Osteoblast (primary cell): ENCODE data around the gene NF2. TPM values are rescaled to one million over a fixed set of nuclear protein-coding genes. Genes with fewer than 3 reads are reported as not detected.

Source experiments
- DNase-seq: peaks from one replicate; pipeline ENCODE4 v3.0.0; 2011; ENCODE audit warnings: low spot score, mixed read lengths; ENCODE audit not compliant: insufficient read length; ENCODE audit errors: missing footprints
- H2AFZ ChIP-seq: 2 replicates; pipeline ENCODE4 v1.6.0; 2011; ENCODE audit warnings: mild to moderate bottlenecking, low read length
- H3K27ac ChIP-seq: 2 replicates; pipeline ENCODE4 v1.5.1; 2011; ENCODE audit warnings: mild to moderate bottlenecking, low read depth, low read length, moderate library complexity
- H3K27me3 ChIP-seq: 2 replicates; pipeline ENCODE4 v1.6.0; 2012; ENCODE audit warnings: mild to moderate bottlenecking, control low read depth, inconsistent platforms, low read length, moderate library complexity; ENCODE audit not compliant: insufficient read depth
- H3K36me3 ChIP-seq: 2 replicates; pipeline ENCODE4 v1.5.1; 2011; ENCODE audit warnings: mild to moderate bottlenecking, low read length, control low read depth, moderate library complexity; ENCODE audit not compliant: insufficient read depth
- H3K4me1 ChIP-seq: 2 replicates; pipeline ENCODE4 v1.5.1; 2011; ENCODE audit warnings: mild to moderate bottlenecking, low read length, control low read depth, moderate library complexity; ENCODE audit not compliant: insufficient read depth
- H3K4me2 ChIP-seq: 2 replicates; pipeline ENCODE4 v1.6.0; 2011; ENCODE audit warnings: mild to moderate bottlenecking, low read length; ENCODE audit not compliant: insufficient read depth
- H3K4me3 ChIP-seq: fragments of 200-600 bp; sonication (generic); 3 replicates; pipeline ENCODE4 v1.5.1; 2012; ENCODE audit warnings: mild to moderate bottlenecking, low read length, inconsistent platforms; ENCODE audit not compliant: insufficient read depth
- H3K79me2 ChIP-seq: 2 replicates; pipeline ENCODE4 v1.6.0; 2012; ENCODE audit warnings: mild to moderate bottlenecking, low read length, control low read depth, inconsistent platforms; ENCODE audit not compliant: insufficient read depth
- H3K9me3 ChIP-seq: 2 replicates; pipeline ENCODE4 v1.5.1; 2011; ENCODE audit warnings: low read depth, low read length, control low read depth
- H4K20me1 ChIP-seq: 2 replicates; pipeline ENCODE4 v1.6.0; 2012; ENCODE audit warnings: mild to moderate bottlenecking, low read length, control low read depth; ENCODE audit not compliant: insufficient read depth
- total RNA-seq: library from RNA; depleted of rRNA; stranded (reverse); fragments of >200 nt; gene quantifications from 2 replicates; pipeline ENCODE4 v1.2.3, GENCODE V29; 2012
- TF ChIP-seq, protein P1 (sequence below): IDR thresholded peaks from 2 replicates; pipeline ENCODE4 v1.5.1; 2011; ENCODE audit warnings: mild to moderate bottlenecking, low read depth, low read length, moderate library complexity; ENCODE audit errors: extremely low read depth

The NF2 gene
- total RNA-seq, 1 donor, result 72.7 TPM

DNA sequence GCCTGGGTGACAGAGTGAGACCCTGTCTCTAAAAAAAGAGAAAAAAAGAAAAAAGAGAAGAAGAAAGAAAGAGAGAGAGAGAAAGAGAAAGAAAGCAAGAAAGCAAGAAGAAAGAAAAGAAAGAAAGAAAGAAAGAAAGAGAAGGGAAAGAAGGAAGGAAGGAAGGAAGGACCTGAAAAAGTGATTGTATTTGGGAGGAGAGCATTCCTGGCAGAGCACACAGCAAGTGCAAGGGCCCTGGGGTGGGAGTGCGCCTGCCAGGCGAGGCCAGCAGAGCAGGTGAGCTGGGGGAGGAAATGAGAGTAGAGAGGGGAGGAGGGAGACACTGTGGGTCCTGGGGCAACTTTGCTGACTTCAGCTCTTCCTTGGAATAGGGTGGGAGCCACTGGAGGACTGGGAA is 108.7 kb downstream of the NF2 start:
- no peak overlapping the region for H2AFZ ChIP-seq
- no peak overlapping the region for H3K4me2 ChIP-seq
- no peak overlapping the region for H3K4me3 ChIP-seq
- no peak overlapping the region for H3K27ac ChIP-seq
- H4K20me1 ChIP-seq, result no peaks in the 10 kb centered on the region
- H3K36me3 ChIP-seq, result no peaks in the 10 kb centered on the region
- H3K27me3 ChIP-seq, result peaks cover 24% of the 10 kb centered on the region
- TF ChIP-seq, protein P1, sequence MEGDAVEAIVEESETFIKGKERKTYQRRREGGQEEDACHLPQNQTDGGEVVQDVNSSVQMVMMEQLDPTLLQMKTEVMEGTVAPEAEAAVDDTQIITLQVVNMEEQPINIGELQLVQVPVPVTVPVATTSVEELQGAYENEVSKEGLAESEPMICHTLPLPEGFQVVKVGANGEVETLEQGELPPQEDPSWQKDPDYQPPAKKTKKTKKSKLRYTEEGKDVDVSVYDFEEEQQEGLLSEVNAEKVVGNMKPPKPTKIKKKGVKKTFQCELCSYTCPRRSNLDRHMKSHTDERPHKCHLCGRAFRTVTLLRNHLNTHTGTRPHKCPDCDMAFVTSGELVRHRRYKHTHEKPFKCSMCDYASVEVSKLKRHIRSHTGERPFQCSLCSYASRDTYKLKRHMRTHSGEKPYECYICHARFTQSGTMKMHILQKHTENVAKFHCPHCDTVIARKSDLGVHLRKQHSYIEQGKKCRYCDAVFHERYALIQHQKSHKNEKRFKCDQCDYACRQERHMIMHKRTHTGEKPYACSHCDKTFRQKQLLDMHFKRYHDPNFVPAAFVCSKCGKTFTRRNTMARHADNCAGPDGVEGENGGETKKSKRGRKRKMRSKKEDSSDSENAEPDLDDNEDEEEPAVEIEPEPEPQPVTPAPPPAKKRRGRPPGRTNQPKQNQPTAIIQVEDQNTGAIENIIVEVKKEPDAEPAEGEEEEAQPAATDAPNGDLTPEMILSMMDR, result no peak
- no peak for DNase-seq
- no peaks in the 10 kb centered on the region for H3K9me3 ChIP-seq
- H3K79me2 ChIP-seq, result no peaks in the 10 kb centered on the region
- no peaks in the 10 kb centered on the region for H3K4me1 ChIP-seq

DNA sequence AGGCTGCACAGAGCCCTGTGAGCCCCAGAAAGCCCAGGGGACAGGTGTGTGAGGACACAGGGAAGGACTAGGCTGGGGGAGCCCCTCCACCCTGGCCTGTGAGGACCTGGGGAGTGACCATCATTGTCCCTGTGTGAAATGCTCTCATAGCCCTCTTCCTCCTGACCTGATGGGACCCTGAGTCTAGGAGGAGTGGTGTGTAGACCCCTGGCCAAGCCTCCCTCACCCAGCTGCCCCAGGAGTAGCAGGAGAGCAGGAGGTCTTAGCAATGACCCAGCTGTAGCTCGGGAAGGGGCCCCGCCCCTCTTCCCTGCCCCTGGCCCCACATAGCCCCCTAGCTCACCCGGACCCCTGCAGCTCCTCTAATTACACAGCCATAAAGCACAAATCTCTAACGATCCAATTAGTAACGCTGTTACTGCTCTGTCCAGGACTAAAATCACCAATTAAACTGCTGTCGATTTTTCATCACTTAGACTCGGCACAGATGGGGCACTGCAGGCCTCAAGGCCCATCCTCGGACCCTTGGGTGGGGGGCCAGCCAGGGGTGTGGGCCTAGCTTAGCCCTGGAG is 109.8 kb downstream of the NF2 start:
- Histone ChIP-seq H3K79me2 (no peaks in the 10 kb centered on the region), H3K27ac (no peak overlapping the region), H3K9me3 (no peaks in the 10 kb centered on the region), H3K4me2 (no peak overlapping the region), H3K27me3 (peaks cover 26% of the 10 kb centered on the region), H3K36me3 (no peaks in the 10 kb centered on the region), H2AFZ (no peak overlapping the region), H3K4me3 (no peak overlapping the region), H4K20me1 (no peaks in the 10 kb centered on the region), H3K4me1 (no peaks in the 10 kb centered on the region)
- TF ChIP-seq, protein P1, result no peak
- DNase-seq, result peak; percentile 87

DNA sequence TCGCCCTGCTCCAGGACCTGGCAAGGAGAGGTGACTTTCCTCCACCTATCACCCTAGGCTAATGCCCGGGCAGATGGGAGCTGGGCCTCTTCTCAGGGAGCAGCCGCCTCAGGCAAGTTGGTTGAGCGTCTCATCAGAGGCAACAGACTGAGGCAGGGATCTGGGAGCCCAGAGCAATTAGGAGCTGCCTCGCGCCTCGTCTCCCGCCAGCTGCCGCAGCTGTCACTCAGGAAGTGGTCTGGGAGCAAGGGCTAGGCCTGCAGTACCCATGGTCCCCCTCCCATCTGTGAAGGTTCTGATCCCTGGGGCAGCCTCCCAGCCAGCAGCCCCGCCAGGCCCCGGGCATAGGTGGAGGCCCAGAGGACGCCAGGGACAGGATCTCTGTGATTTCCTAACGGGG is 111.8 kb downstream of the NF2 start:
- no peaks in the 10 kb centered on the region for H3K4me1 ChIP-seq
- TF ChIP-seq, protein P1, result no peak
- no peaks in the 10 kb centered on the region for H3K79me2 ChIP-seq
- no peaks in the 10 kb centered on the region for H3K36me3 ChIP-seq
- H3K4me2 ChIP-seq, result no peak overlapping the region
- no peaks in the 10 kb centered on the region for H4K20me1 ChIP-seq
- no peak overlapping the region for H3K4me3 ChIP-seq
- H3K9me3 ChIP-seq, result no peaks in the 10 kb centered on the region
- H3K27ac ChIP-seq, result no peak overlapping the region
- no peak overlapping the region for H2AFZ ChIP-seq
- no peak for DNase-seq
- peaks cover 41% of the 10 kb centered on the region for H3K27me3 ChIP-seq

DNA sequence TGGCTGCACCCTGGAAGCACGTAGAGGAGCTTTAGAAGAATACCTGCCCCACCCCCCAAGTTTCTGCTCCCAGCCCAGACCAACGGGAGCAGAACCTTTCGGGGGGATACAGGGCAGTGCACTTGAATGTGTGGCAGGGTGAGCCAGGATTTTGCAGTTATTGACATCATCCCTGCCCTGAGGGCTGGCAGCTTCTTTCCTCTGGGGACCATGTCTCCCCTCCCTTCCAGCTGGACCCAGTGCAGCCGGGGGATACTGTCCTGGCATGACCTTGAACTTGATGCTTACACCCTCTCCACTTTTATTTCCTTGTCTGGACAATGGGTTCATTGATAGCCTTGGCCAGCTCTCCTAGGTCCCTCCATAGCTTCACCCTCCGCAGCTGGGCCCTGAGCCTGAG is 112.3 kb downstream of the NF2 start:
- DNase-seq, result no peak
- H2AFZ ChIP-seq, result no peak overlapping the region
- no peaks in the 10 kb centered on the region for H4K20me1 ChIP-seq
- H3K4me2 ChIP-seq, result no peak overlapping the region
- peaks cover 41% of the 10 kb centered on the region for H3K27me3 ChIP-seq
- H3K36me3 ChIP-seq, result no peaks in the 10 kb centered on the region
- no peak overlapping the region for H3K4me3 ChIP-seq
- H3K27ac ChIP-seq, result no peak overlapping the region
- no peaks in the 10 kb centered on the region for H3K9me3 ChIP-seq
- H3K4me1 ChIP-seq, result no peaks in the 10 kb centered on the region
- no peaks in the 10 kb centered on the region for H3K79me2 ChIP-seq
- TF ChIP-seq, protein P1, result no peak
